Naive B cell (primary cell): ENCODE results near the gene SERGEF. TPM values are rescaled to one million over a fixed set of nuclear protein-coding genes. Genes with fewer than 3 reads are reported as not detected.

ENCODE experiments used
- ATAC-seq, 2 donors: fragments of 150-1000 bp; cut with Tn5 transposase; 2 replicates each; pipeline ENCODE4 v1.10.0; 2021; ENCODE audit warnings: low read depth in 2 of 2, mild to moderate bottlenecking in 2 of 2, moderate library complexity in 2 of 2
- DNase-seq: peaks from one replicate; pipeline ENCODE4 v3.0.0; 2022
- H3K27ac Mint-ChIP-seq, 6 donors: one replicate each; pipeline ENCODE4 v1.8.0; 2020 to 2022; ENCODE audit warnings: mild to moderate bottlenecking in 6 of 6, mixed read lengths in 6 of 6, moderate library complexity in 5 of 6, inconsistent platforms in 2 of 6
- H3K27me3 Mint-ChIP-seq, 3 donors: one replicate each; pipeline ENCODE4 v1.8.0; 2021 to 2022; ENCODE audit warnings: mixed read lengths in 3 of 3, mild to moderate bottlenecking in 1 of 3
- H3K36me3 Mint-ChIP-seq, 2 donors: one replicate each; pipeline ENCODE4 v1.8.0; 2020 to 2022; ENCODE audit warnings: mixed read lengths in 2 of 2, inconsistent platforms in 1 of 2, mild to moderate bottlenecking in 1 of 2
- H3K4me1 Mint-ChIP-seq, 3 donors: one replicate each; pipeline ENCODE4 v1.8.0; 2020 to 2022; ENCODE audit warnings: mixed read lengths in 3 of 3, inconsistent platforms in 1 of 3, mild to moderate bottlenecking in 1 of 3, moderate library complexity in 1 of 3
- H3K4me3 Mint-ChIP-seq, 8 donors: one replicate each; pipeline ENCODE4 v1.8.0; 2020 to 2022; ENCODE audit warnings: mild to moderate bottlenecking in 8 of 8, mixed read lengths in 8 of 8, moderate library complexity in 8 of 8, inconsistent platforms in 2 of 8
- H3K9me3 Mint-ChIP-seq, 7 donors: one replicate each; pipeline ENCODE4 v1.8.0; 2020 to 2022; ENCODE audit warnings: mixed read lengths in 7 of 7, mild to moderate bottlenecking in 5 of 7, inconsistent platforms in 2 of 7, moderate library complexity in 1 of 7
- polyA plus RNA-seq, 6 donors: library from polyadenylated mRNA; unstranded; fragments of 300-500 nt; fragmentation: Illumina TruSeq; gene quantifications; one replicate each; pipeline ENCODE4 v1.2.3, GENCODE V29; 2021; ENCODE audit warnings: low read depth in 6 of 6

SERGEF gene
- polyA plus RNA-seq, 6 donors from 2014 or later: 18.3 to 54.6 (median 42.6) TPM

- Mint-ChIP-seq H3K27me3 (no peaks in the 10 kb centered on the region), H3K4me3 (no peak overlapping the region), H3K4me1 (peaks cover 0 to 5% (median 0%) of the 10 kb centered on the region in 3 donors), H3K9me3 (no peaks in the 10 kb centered on the region), H3K27ac (peak overlapping the region in 1 of 6 donors; percentile 50), H3K36me3 (peaks cover 2 to 8% of the 10 kb centered on the region in 2 donors)
- ATAC-seq (no peak), DNase-seq (no peak)
Observed at GRCh38 chr11:17816232-17816931, 196.5 kb downstream of the SERGEF start.

GRCh38 chr11:17814546-17814945 lies 198.3 kb downstream of the SERGEF start:
- DNase-seq (no peak), ATAC-seq (no peak)
- Mint-ChIP-seq H3K27me3 (no peaks in the 10 kb centered on the region), H3K4me1 (peaks cover 0 to 5% (median 0%) of the 10 kb centered on the region in 3 donors), H3K36me3 (peaks cover 6 to 9% of the 10 kb centered on the region in 2 donors), H3K9me3 (no peaks in the 10 kb centered on the region), H3K27ac (no peak overlapping the region), H3K4me3 (no peak overlapping the region)

- no peaks in the 10 kb centered on the region for H3K4me1 Mint-ChIP-seq
- no peaks in the 10 kb centered on the region for H3K27me3 Mint-ChIP-seq
- H3K36me3 Mint-ChIP-seq: peaks cover 9 to 20% of the 10 kb centered on the region in 2 donors
- no peak overlapping the region for H3K27ac Mint-ChIP-seq
- peaks cover 0 to 5% (median 0%) of the 10 kb centered on the region in 7 donors for H3K9me3 Mint-ChIP-seq
- ATAC-seq: no peak
- DNase-seq: no peak
- H3K4me3 Mint-ChIP-seq: no peak overlapping the region
Observed at GRCh38 chr11:17813391-17814059, 199.3 kb downstream of the SERGEF start.

- Mint-ChIP-seq H3K9me3 (peaks cover 0 to 5% (median 0%) of the 10 kb centered on the region in 7 donors), H3K4me3 (no peak overlapping the region), H3K27me3 (no peaks in the 10 kb centered on the region), H3K4me1 (peaks cover 0 to 3% (median 0%) of the 10 kb centered on the region in 3 donors), H3K27ac (no peak overlapping the region), H3K36me3 (peaks cover 13 to 27% of the 10 kb centered on the region in 2 donors)
- DNase-seq: no peak
- no peak for ATAC-seq
Observed at GRCh38 chr11:17812865-17813187, 200.0 kb downstream of the SERGEF start.

- Mint-ChIP-seq H3K36me3 (peaks cover 13 to 27% of the 10 kb centered on the region in 2 donors), H3K27ac (no peak overlapping the region), H3K4me1 (peaks cover 0 to 3% (median 0%) of the 10 kb centered on the region in 3 donors), H3K27me3 (no peaks in the 10 kb centered on the region), H3K9me3 (peaks cover 0 to 5% (median 0%) of the 10 kb centered on the region in 7 donors), H3K4me3 (no peak overlapping the region)
- ATAC-seq (no peak), DNase-seq (no peak)
Observed at GRCh38 chr11:17812091-17812864, 200.6 kb downstream of the SERGEF start.

GRCh38 chr11:17811352-17811751 lies 201.5 kb downstream of the SERGEF start:
- no peak overlapping the region for H3K27ac Mint-ChIP-seq
- ATAC-seq: no peak

GRCh38 chr11:17810746-17811145 lies 202.1 kb downstream of the SERGEF start:
- H3K36me3 Mint-ChIP-seq: peaks cover 13 to 27% of the 10 kb centered on the region in 2 donors
- H3K4me3 Mint-ChIP-seq: no peak overlapping the region
- H3K27ac Mint-ChIP-seq: no peak overlapping the region
- H3K4me1 Mint-ChIP-seq: peaks cover 0 to 3% (median 0%) of the 10 kb centered on the region in 3 donors
- DNase-seq (no peak), ATAC-seq (no peak)
- no peaks in the 10 kb centered on the region for H3K27me3 Mint-ChIP-seq
- peaks cover 0 to 5% (median 0%) of the 10 kb centered on the region in 7 donors for H3K9me3 Mint-ChIP-seq

More at GRCh38 chr11:17811352-17811751, 201.5 kb downstream of the SERGEF start:
- no peak for DNase-seq
- H3K4me1 Mint-ChIP-seq: peaks cover 0 to 3% (median 0%) of the 10 kb centered on the region in 3 donors
- H3K9me3 Mint-ChIP-seq: peaks cover 0 to 5% (median 0%) of the 10 kb centered on the region in 7 donors
- no peaks in the 10 kb centered on the region for H3K27me3 Mint-ChIP-seq
- no peak overlapping the region for H3K4me3 Mint-ChIP-seq
- peaks cover 13 to 27% of the 10 kb centered on the region in 2 donors for H3K36me3 Mint-ChIP-seq

- Mint-ChIP-seq H3K27me3 (no peaks in the 10 kb centered on the region), H3K4me3 (no peak overlapping the region), H3K4me1 (peaks cover 0 to 3% (median 0%) of the 10 kb centered on the region in 3 donors), H3K36me3 (peaks cover 13 to 27% of the 10 kb centered on the region in 2 donors), H3K27ac (peak overlapping the region in 1 of 6 donors; percentile 68), H3K9me3 (peaks cover 0 to 5% (median 0%) of the 10 kb centered on the region in 7 donors)
- DNase-seq (no peak), ATAC-seq (no peak)
Observed at GRCh38 chr11:17810041-17810440, 202.8 kb downstream of the SERGEF start.

GRCh38 chr11:17807034-17807433 lies 205.8 kb downstream of the SERGEF start:
- H3K27me3 Mint-ChIP-seq: no peaks in the 10 kb centered on the region
- peaks cover 0 to 3% (median 0%) of the 10 kb centered on the region in 3 donors for H3K4me1 Mint-ChIP-seq
- ATAC-seq (no peak), DNase-seq (no peak)
- no peak overlapping the region for H3K4me3 Mint-ChIP-seq
- peaks cover 0 to 5% (median 0%) of the 10 kb centered on the region in 7 donors for H3K9me3 Mint-ChIP-seq
- peaks cover 18 to 19% of the 10 kb centered on the region in 2 donors for H3K36me3 Mint-ChIP-seq
- no peak overlapping the region for H3K27ac Mint-ChIP-seq

GRCh38 chr11:17805873-17806272 lies 207.0 kb downstream of the SERGEF start:
- H3K27ac Mint-ChIP-seq: no peak overlapping the region
- ATAC-seq (no peak), DNase-seq (no peak)
- peaks cover 13 to 19% of the 10 kb centered on the region in 2 donors for H3K36me3 Mint-ChIP-seq
- H3K4me3 Mint-ChIP-seq: no peak overlapping the region
- no peaks in the 10 kb centered on the region for H3K27me3 Mint-ChIP-seq
- peaks cover 0 to 3% (median 0%) of the 10 kb centered on the region in 3 donors for H3K4me1 Mint-ChIP-seq
- peaks cover 0 to 5% (median 0%) of the 10 kb centered on the region in 7 donors for H3K9me3 Mint-ChIP-seq

GRCh38 chr11:17805043-17805442 lies 207.8 kb downstream of the SERGEF start:
- Mint-ChIP-seq H3K36me3 (peaks cover 19 to 26% of the 10 kb centered on the region in 2 donors), H3K4me1 (peaks cover 0 to 3% (median 0%) of the 10 kb centered on the region in 3 donors), H3K27me3 (no peaks in the 10 kb centered on the region), H3K4me3 (no peak overlapping the region), H3K9me3 (peaks cover 0 to 5% (median 2%) of the 10 kb centered on the region in 7 donors), H3K27ac (no peak overlapping the region)
- ATAC-seq (no peak), DNase-seq (no peak)

GRCh38 chr11:17803754-17804334 lies 209.0 kb downstream of the SERGEF start:
- Mint-ChIP-seq H3K27ac (peak overlapping the region in 1 of 6 donors; percentile 34), H3K9me3 (peaks cover 0 to 4% (median 0%) of the 10 kb centered on the region in 7 donors), H3K4me1 (peaks cover 0 to 3% (median 0%) of the 10 kb centered on the region in 3 donors), H3K27me3 (no peaks in the 10 kb centered on the region), H3K4me3 (peak overlapping the region in 1 of 8 donors; percentile 2), H3K36me3 (peaks cover 14 to 18% of the 10 kb centered on the region in 2 donors)
- no peak for DNase-seq
- ATAC-seq: no peak

- Mint-ChIP-seq H3K4me1 (no peaks in the 10 kb centered on the region), H3K27me3 (no peaks in the 10 kb centered on the region), H3K27ac (no peak overlapping the region)
Observed at GRCh38 chr11:17802491-17802890, 210.4 kb downstream of the SERGEF start.

More at GRCh38 chr11:17802491-17802890, 210.4 kb downstream of the SERGEF start:
- ATAC-seq (no peak), DNase-seq (no peak)
- peaks cover 11 to 13% of the 10 kb centered on the region in 2 donors for H3K36me3 Mint-ChIP-seq
- peaks cover 0 to 4% (median 0%) of the 10 kb centered on the region in 7 donors for H3K9me3 Mint-ChIP-seq
- no peak overlapping the region for H3K4me3 Mint-ChIP-seq
